ENCODE data around the gene FRG2. TPM values are rescaled to one million over a fixed set of nuclear protein-coding genes. Genes with fewer than 3 reads are reported as not detected.
"Not testable (repeated sequence)": the region's sequence is repeated elsewhere in the genome, so short reads cannot be mapped to it uniquely, and the experiment has no call there.

The FRG2 gene
- total RNA-seq, 4 donors from 2014 or later, result not detected

GRCh38 chr4:189988877-189989431 lies 38.1 kb downstream of the FRG2 start:
- H3K4me3 ChIP-seq, result no peak overlapping the region
- TF ChIP-seq CTCF (IDR thresholded peaks at IDR 0.05) (no peak), POLR2A (IDR thresholded peaks at IDR 0.05) (no peak), EP300 (IDR thresholded peaks at IDR 0.05) (no peak)
- H3K27ac ChIP-seq, result no peak overlapping the region
- no peaks in the 10 kb centered on the region for H3K9me3 ChIP-seq
- no peaks in the 10 kb centered on the region for H3K4me1 ChIP-seq
- no peaks in the 10 kb centered on the region for H3K27me3 ChIP-seq
- WGBS, 2 donors, result 37 to 44% methylated on average over 3 of the region's 3 CpGs
- no peak for DNase-seq (ENCODE audit: low spot score in 2 of 2)
- no peaks in the 10 kb centered on the region for H3K36me3 ChIP-seq

- H3K4me1 ChIP-seq; H3K36me3 ChIP-seq; H3K9me3 ChIP-seq; DNase-seq (ENCODE audit: low spot score in 2 of 2); H3K4me3 ChIP-seq; H3K27me3 ChIP-seq; H3K27ac ChIP-seq: not testable (repeated sequence)
- WGBS, 2 donors, result 33 to 61% methylated on average over 4 of the region's 4 CpGs
Measured at GRCh38 chr4:189985651-189986243, 41.3 kb downstream of the FRG2 start.

GRCh38 chr4:189984661-189985060 lies 42.4 kb downstream of the FRG2 start:
- DNase-seq (ENCODE audit: low spot score in 2 of 2); H3K27ac ChIP-seq; H3K36me3 ChIP-seq; H3K27me3 ChIP-seq; H3K9me3 ChIP-seq; H3K4me3 ChIP-seq; H3K4me1 ChIP-seq: not testable (repeated sequence)
- 93% methylated on average over 3 to 19 of the region's 31 CpGs for WGBS, 2 donors

- WGBS, 2 donors, result 84 to 90% methylated on average over 24 to 26 of the region's 41 CpGs
- not testable (repeated sequence) for H3K27ac ChIP-seq
Measured at GRCh38 chr4:189983916-189984526, 43.0 kb downstream of the FRG2 start.

GRCh38 chr4:189981970-189982369 lies 45.1 kb downstream of the FRG2 start:
- Histone ChIP-seq H3K9me3 (no peaks in the 10 kb centered on the region), H3K27ac (no peak overlapping the region), H3K4me3 (no peak overlapping the region), H3K36me3 (no peaks in the 10 kb centered on the region), H3K27me3 (no peaks in the 10 kb centered on the region), H3K4me1 (no peaks in the 10 kb centered on the region)
- DNase-seq (ENCODE audit: low spot score in 2 of 2), result no peak
- WGBS, 2 donors, result 79 to 84% methylated on average over 7 to 8 of the region's 8 CpGs
- TF ChIP-seq EP300 (IDR thresholded peaks at IDR 0.05) (no peak), POLR2A (IDR thresholded peaks at IDR 0.05) (no peak), CTCF (IDR thresholded peaks at IDR 0.05) (no peak)

More at GRCh38 chr4:189983916-189984526, 43.0 kb downstream of the FRG2 start:
- H3K4me3 ChIP-seq; H3K36me3 ChIP-seq; H3K27me3 ChIP-seq; H3K9me3 ChIP-seq; DNase-seq (ENCODE audit: low spot score in 2 of 2); H3K4me1 ChIP-seq: not testable (repeated sequence)

- WGBS, 2 donors, result 54 to 62% methylated on average over 2 of the region's 2 CpGs
- DNase-seq (ENCODE audit: low spot score in 2 of 2); H3K27ac ChIP-seq; H3K9me3 ChIP-seq; H3K4me3 ChIP-seq; H3K27me3 ChIP-seq; H3K36me3 ChIP-seq; H3K4me1 ChIP-seq: not testable (repeated sequence)
Measured at GRCh38 chr4:189980292-189980691, 46.8 kb downstream of the FRG2 start.

GRCh38 chr4:189979196-189980047 lies 47.6 kb downstream of the FRG2 start:
- TF ChIP-seq EP300 (IDR thresholded peaks at IDR 0.05), result no peak
- TF ChIP-seq POLR2A (IDR thresholded peaks at IDR 0.05), result no peak
- TF ChIP-seq CTCF (IDR thresholded peaks at IDR 0.05), result no peak
- Histone ChIP-seq H3K4me1 (no peaks in the 10 kb centered on the region), H3K9me3 (no peaks in the 10 kb centered on the region), H3K36me3 (no peaks in the 10 kb centered on the region), H3K27me3 (no peaks in the 10 kb centered on the region), H3K27ac (no peak overlapping the region), H3K4me3 (no peak overlapping the region)
- DNase-seq (ENCODE audit: low spot score in 2 of 2), result no peak
- 54 to 58% methylated on average over 10 of the region's 10 CpGs for WGBS, 2 donors

All from tibial nerve (tissue), 4 donors.